Tibial artery (tissue), 4 donors: ENCODE results near the gene CPNE7.

Experiments used
- DNase-seq, 2 donors: peaks; one replicate each; pipeline ENCODE4 v3.0.0-alpha.2; 2019
- H3K27ac ChIP-seq, 2 donors: fragments of 200-600 bp; sonication (generic) in 1 of 2; 1 replicate in 1 of 2; 2 replicates in 1 of 2; pipeline ENCODE4 v1.5.1; 2018 to 2019; ENCODE audit warnings: mild to moderate bottlenecking in 1 of 2
- H3K27me3 ChIP-seq, 2 donors: fragments of 200-600 bp; sonication (generic) in 1 of 2; one replicate each; pipeline versions ENCODE4 v1.5.1 to v1.6.0; 2016 to 2019
- H3K36me3 ChIP-seq, 3 donors: fragments of 200-600 bp; sonication (generic) in 2 of 3; one replicate each; pipeline ENCODE4 v1.5.1; 2016 to 2019; ENCODE audit warnings: mild to moderate bottlenecking in 2 of 3
- H3K4me1 ChIP-seq, 4 donors: fragments of 200-600 bp; sonication (generic) in 2 of 4; 1 replicate in 3 of 4; 2 replicates in 1 of 4; pipeline ENCODE4 v1.5.1; 2016 to 2019
- H3K4me3 ChIP-seq, 2 donors: fragments of 200-600 bp; sonication (generic) in 1 of 2; 1 replicate in 1 of 2; 2 replicates in 1 of 2; pipeline ENCODE4 v1.5.1; 2018 to 2019; ENCODE audit warnings: mild to moderate bottlenecking in 2 of 2
- H3K9me3 ChIP-seq, 3 donors: fragments of 200-600 bp; sonication (generic) in 1 of 3; one replicate each; pipeline ENCODE4 v1.5.1; 2016 to 2019
- CTCF ChIP-seq, 2 experiments: fragments of 200-600 bp in 1 of 2; fragments of 450-650 bp in 1 of 2; IDR thresholded peaks; one replicate each; pipeline ENCODE4 v1.5.1; 2017 to 2019; ENCODE audit warnings: antibody characterized with exemption in 2 of 2, mild to moderate bottlenecking in 1 of 2, moderate library complexity in 1 of 2
- intact Hi-C: fragments of 100-400 bp; cut with DNase I; formaldehyde crosslinking; loops from one replicate; pipeline ENCODE4 v1.15.0; 2023; ENCODE audit warnings: low total_unique reads

Gene CPNE7

GRCh38 chr16:89600427-89600826 is 24.9 kb downstream of the CPNE7 start:
- Histone ChIP-seq H3K4me3 (no peak overlapping the region), H3K36me3 (no peaks in the 10 kb centered on the region), H3K27ac (no peak overlapping the region), H3K4me1 (peaks cover 0 to 11% (median 7%) of the 10 kb centered on the region in 4 donors), H3K9me3 (no peaks in the 10 kb centered on the region), H3K27me3 (peaks cover 0 to 28% of the 10 kb centered on the region in 2 donors)
- no peak for TF ChIP-seq CTCF (IDR thresholded peaks at IDR 0.05)
- DNase-seq, result no peak
- intact Hi-C loops, result no loop called here

DNA sequence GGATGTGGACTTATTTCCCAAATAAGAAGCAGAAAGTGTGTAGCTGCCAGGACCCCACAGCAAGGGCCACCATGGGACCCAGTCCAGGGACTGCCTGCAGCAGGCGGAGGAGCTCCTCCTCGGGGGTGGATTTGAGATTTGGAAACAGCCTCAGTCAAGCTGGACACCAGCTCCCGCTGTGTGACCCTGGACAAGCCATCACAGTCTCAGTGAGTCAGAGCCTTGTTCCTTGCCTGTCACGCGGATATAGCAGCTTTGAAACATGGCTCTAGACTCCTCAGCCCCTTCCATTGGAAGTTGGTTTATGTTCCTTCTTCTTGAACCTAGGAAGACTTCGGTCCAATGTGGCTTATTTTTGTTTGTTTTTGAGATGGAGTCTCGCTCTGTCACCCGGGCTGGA is 25.4 kb downstream of the CPNE7 start:
- Histone ChIP-seq H3K27me3 (peaks cover 0 to 33% of the 10 kb centered on the region in 2 donors), H3K4me3 (no peak overlapping the region), H3K36me3 (no peaks in the 10 kb centered on the region), H3K9me3 (no peaks in the 10 kb centered on the region), H3K4me1 (peaks cover 0 to 11% (median 7%) of the 10 kb centered on the region in 4 donors), H3K27ac (no peak overlapping the region)
- intact Hi-C loops, result no loop called here
- TF ChIP-seq CTCF (IDR thresholded peaks at IDR 0.05), result no peak
- DNase-seq, result no peak

GRCh38 chr16:89601906-89602272 is 26.3 kb downstream of the CPNE7 start:
- no peak overlapping the region for H3K4me3 ChIP-seq
- TF ChIP-seq CTCF (IDR thresholded peaks at IDR 0.05), result no peak
- intact Hi-C loops, result no loop called here

DNA sequence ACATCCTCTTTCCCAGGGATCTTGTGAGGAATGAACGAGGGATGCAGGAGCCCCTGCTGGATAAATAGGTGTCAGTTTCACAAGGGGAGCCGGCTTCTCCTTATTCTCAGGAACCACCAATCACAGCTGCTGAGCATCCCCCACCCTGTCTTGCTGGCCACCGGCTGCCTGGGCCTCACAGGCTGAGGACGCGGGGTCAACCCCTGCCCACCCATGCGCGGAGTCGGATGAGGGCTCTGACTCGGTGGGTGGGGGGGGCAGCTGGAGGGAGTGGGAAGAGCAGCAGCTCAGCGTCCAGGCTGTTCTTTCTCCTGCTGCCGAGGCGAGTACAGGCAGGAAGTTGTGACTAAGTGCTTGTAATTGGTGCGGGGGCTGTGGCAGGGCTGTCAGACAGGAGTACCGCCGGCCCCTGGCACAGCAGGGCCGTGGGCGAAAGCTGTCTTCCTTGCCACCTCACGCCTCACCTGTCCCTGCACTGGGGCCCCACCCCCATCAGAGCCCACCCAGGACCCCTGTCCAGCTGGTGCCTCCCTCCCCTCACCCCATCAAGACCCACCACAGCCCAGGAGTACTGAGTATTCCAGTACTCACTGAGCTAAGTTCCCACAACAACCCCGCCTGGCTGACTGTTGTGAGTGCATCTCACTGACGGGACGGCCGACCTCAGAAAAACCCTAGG is 26.9 kb downstream of the CPNE7 start:
- TF ChIP-seq CTCF (IDR thresholded peaks at IDR 0.05), result no peak
- Histone ChIP-seq H3K4me1 (peaks cover 0 to 11% (median 7%) of the 10 kb centered on the region in 4 donors), H3K27ac (no peak overlapping the region), H3K4me3 (no peak overlapping the region), H3K36me3 (no peaks in the 10 kb centered on the region), H3K27me3 (peaks cover 0 to 37% of the 10 kb centered on the region in 2 donors), H3K9me3 (no peaks in the 10 kb centered on the region)
- intact Hi-C loops, result no loop called here
- no peak for DNase-seq

More at GRCh38 chr16:89601906-89602272, 26.3 kb downstream of the CPNE7 start:
- Histone ChIP-seq H3K27ac (no peak overlapping the region), H3K27me3 (peaks cover 0 to 37% of the 10 kb centered on the region in 2 donors), H3K9me3 (no peaks in the 10 kb centered on the region), H3K4me1 (peaks cover 0 to 11% (median 7%) of the 10 kb centered on the region in 4 donors), H3K36me3 (no peaks in the 10 kb centered on the region)
- no peak for DNase-seq

DNA sequence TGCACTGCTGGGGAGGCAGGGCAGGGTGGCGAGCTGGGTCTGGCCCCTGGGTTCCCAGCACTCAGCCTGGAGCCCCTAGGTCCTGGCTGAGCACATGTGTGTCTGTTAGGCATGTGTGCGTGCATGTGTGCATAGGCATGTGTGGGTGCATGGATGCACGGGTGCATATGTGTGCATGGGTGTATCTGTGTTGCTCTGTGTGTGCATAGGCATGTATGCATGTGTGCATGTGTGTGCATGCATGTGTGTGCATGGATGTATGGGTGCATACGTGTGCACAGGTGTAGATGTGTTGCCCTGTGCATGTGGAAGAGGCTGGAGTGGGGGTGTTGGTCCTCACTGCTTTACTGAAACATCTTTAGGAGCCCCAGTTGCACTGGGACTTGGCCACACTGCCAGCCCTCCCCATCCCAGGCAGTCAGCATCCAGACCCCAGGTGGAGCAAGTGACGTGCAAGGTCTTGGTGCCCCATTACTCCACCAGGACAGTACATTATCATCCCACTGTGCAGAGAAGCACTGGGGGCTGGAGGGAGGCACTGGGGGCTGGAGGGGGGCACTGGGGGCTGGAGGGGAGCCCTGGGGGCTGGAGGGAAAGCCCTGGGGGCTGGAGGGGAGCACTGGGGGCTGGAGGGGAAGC is 27.5 kb downstream of the CPNE7 start:
- no peak overlapping the region for H3K4me3 ChIP-seq
- H3K27me3 ChIP-seq, result peaks cover 0 to 38% of the 10 kb centered on the region in 2 donors
- no peaks in the 10 kb centered on the region for H3K36me3 ChIP-seq
- H3K27ac ChIP-seq, result no peak overlapping the region
- H3K9me3 ChIP-seq, result no peaks in the 10 kb centered on the region
- no peak for DNase-seq
- intact Hi-C loops, result no loop called here
- H3K4me1 ChIP-seq, result peaks cover 0 to 11% (median 7%) of the 10 kb centered on the region in 4 donors
- TF ChIP-seq CTCF (IDR thresholded peaks at IDR 0.05), result no peak
